GM21576 (cell line): ENCODE results near the gene WSCD1.

Experiments
- ATAC-seq: cut with Tn5 transposase; IDR thresholded peaks from one replicate; pipeline ENCODE4 v1.9.1; 2021; ENCODE audit warnings: mild to moderate bottlenecking, moderate library complexity; ENCODE audit not compliant: unreplicated experiment

Gene WSCD1

GRCh38 chr17:6104956-6105648 is 34.9 kb downstream of the WSCD1 start:
- ATAC-seq = no peak

GRCh38 chr17:6105649-6106007 is 35.4 kb downstream of the WSCD1 start:
- ATAC-seq = no peak

GRCh38 chr17:6106212-6106611 is 36.0 kb downstream of the WSCD1 start:
- no peak for ATAC-seq

- no peak for ATAC-seq
Observed at GRCh38 chr17:6107791-6108190, 37.6 kb downstream of the WSCD1 start.

GRCh38 chr17:6108382-6108781 is 38.2 kb downstream of the WSCD1 start:
- no peak for ATAC-seq

GRCh38 chr17:6108987-6109386 is 38.8 kb downstream of the WSCD1 start:
- ATAC-seq = no peak

- no peak for ATAC-seq
Observed at GRCh38 chr17:6109536-6109935, 39.4 kb downstream of the WSCD1 start.

GRCh38 chr17:6110088-6110487 is 39.9 kb downstream of the WSCD1 start:
- ATAC-seq = no peak

GRCh38 chr17:6110592-6110991 is 40.4 kb downstream of the WSCD1 start:
- ATAC-seq = no peak

- no peak for ATAC-seq
Observed at GRCh38 chr17:6120351-6120750, 50.2 kb downstream of the WSCD1 start.

GRCh38 chr17:6124856-6125255 is 54.7 kb downstream of the WSCD1 start:
- ATAC-seq = no peak

- no peak for ATAC-seq
Observed at GRCh38 chr17:6126768-6127167, 56.6 kb downstream of the WSCD1 start.

GRCh38 chr17:6134721-6135120 is 64.5 kb downstream of the WSCD1 start:
- no peak for ATAC-seq

- ATAC-seq = no peak
Observed at GRCh38 chr17:6135236-6135635, 65.1 kb downstream of the WSCD1 start.

GRCh38 chr17:6135996-6136395 is 65.8 kb downstream of the WSCD1 start:
- no peak for ATAC-seq

- ATAC-seq = no peak
Observed at GRCh38 chr17:6137716-6138502, 67.7 kb downstream of the WSCD1 start.

- ATAC-seq = no peak
Observed at GRCh38 chr17:6138761-6139446, 68.7 kb downstream of the WSCD1 start.

- ATAC-seq = no peak
Observed at GRCh38 chr17:6139447-6139832, 69.3 kb downstream of the WSCD1 start.

GRCh38 chr17:6140188-6140587 is 70.0 kb downstream of the WSCD1 start:
- ATAC-seq = no peak

GRCh38 chr17:6140728-6141330 is 70.7 kb downstream of the WSCD1 start:
- no peak for ATAC-seq

GRCh38 chr17:6142701-6143100 is 72.5 kb downstream of the WSCD1 start:
- ATAC-seq = no peak

GRCh38 chr17:6145946-6146345 is 75.8 kb downstream of the WSCD1 start:
- ATAC-seq = no peak
